Measurements from ENCODE around the gene SORT1. TPM values are rescaled to one million over a fixed set of nuclear protein-coding genes. Genes with fewer than 3 reads are reported as not detected.
"Not testable (repeated sequence)": the region's sequence is repeated elsewhere in the genome, so short reads cannot be mapped to it uniquely, and the experiment has no call there.

The SORT1 gene
- total RNA-seq, 8 experiments from 2014 or later, result 6.7 to 52.3 (median 41.4) TPM

- no peak overlapping the region for H3K27ac ChIP-seq
- ATAC-seq (replicated peaks in 6 of 8), result peak in 2 of 8 experiments; percentile 55 to 58
- in situ Hi-C loops (cut with MboI; ENCODE audit: low pct_unique_long_range_greater_than_20kb in 2 of 9, low sequenced_read_pairs in 9 of 9, unreplicated experiment in 9 of 9), result no loop called here
- no peaks in the 10 kb centered on the region for H3K4me1 ChIP-seq (replicated peaks in 1 of 2)
- H3K4me3 ChIP-seq, result no peak overlapping the region
- 100% methylated on average over 1 of the region's 1 CpG; no CpG with 5 or more reads in 4 of the 10 experiments for WGBS, 10 experiments
Observed at GRCh38 chr1:109314795-109315194, 82.9 kb downstream of the SORT1 start.

DNA sequence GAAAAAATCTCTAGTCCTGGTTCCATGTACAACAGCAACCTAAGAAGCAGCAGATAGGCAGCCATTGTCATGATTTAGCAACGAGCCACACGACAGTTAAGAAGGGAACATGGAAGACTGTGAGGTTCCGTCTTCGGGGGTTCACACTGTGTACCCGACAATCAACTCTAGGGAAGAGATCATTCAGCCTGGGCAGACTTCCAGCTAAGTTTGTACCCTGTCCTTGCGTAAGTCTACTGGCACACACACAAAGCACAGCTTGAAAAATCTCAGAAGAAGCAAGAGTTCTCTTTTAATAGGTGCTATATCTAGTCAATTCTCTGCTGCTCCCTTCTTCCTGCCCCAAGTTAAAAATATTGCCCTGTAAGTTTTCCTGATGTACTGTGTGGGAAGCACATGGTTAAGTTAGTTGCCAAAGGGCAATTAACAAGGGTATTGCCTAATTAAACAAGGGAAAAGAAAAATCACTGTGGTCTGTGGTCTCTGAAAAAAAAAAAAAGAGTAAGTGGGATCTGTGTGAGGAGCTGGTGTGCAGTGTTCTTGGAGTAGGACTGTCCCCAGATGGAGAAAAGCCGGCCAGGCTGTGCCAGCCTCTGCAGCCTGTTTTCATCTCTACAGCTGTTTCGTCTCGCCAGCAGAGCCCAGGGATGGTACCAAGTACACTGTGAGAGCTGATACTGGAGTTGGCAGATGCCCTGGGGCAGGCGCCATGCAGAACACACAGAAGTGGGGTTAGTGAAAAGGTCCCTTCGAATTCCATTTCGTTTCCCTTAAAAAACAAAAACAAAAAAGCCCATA lies 84.5 kb downstream of the SORT1 start:
- no peak overlapping the region for H3K4me3 ChIP-seq
- no peak overlapping the region for H3K27ac ChIP-seq
- ATAC-seq (replicated peaks in 6 of 8), result peak in 1 of 8 experiments; percentile 22
- 43 to 100% (median 89%) methylated on average over 2 to 12 of the region's 12 CpGs for WGBS, 10 experiments
- peaks cover 0 to under 1% of the 10 kb centered on the region in 2 donors for H3K4me1 ChIP-seq (replicated peaks in 1 of 2)
- in situ Hi-C loops (cut with MboI; ENCODE audit: low pct_unique_long_range_greater_than_20kb in 2 of 9, low sequenced_read_pairs in 9 of 9, unreplicated experiment in 9 of 9), result no loop called here

DNA sequence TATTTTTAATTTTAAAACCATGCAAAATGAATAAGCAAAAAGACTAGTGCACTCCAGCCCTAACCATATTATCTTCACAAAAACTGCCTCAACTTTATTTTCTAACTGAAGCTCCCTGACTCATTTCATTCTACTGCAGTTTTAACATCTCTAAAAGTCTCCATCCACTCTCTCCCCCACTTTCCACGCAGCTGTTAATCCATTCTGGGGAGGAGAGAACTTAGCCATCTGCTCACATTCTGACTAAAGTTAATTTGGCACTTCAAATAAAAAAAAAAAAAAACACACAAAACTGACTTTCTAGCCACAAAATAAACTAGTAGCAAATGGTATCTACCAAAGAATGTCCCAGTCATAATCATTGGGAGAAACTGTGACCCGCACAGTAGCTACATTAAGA lies 85.5 kb downstream of the SORT1 start:
- Histone ChIP-seq H3K4me1 (replicated peaks in 1 of 2) (peaks cover 9 to 10% of the 10 kb centered on the region in 2 donors), H3K27ac (no peak overlapping the region), H3K4me3 (no peak overlapping the region)
- in situ Hi-C loops (cut with MboI; ENCODE audit: low pct_unique_long_range_greater_than_20kb in 2 of 9, low sequenced_read_pairs in 9 of 9, unreplicated experiment in 9 of 9), result no loop called here
- 20 to 100% (median 91%) methylated on average over 1 to 2 of the region's 2 CpGs; no CpG with 5 or more reads in 1 of the 10 experiments for WGBS, 10 experiments
- ATAC-seq (replicated peaks in 6 of 8), result no peak

- ATAC-seq (replicated peaks in 6 of 8), result no peak
- H3K4me3 ChIP-seq, result no peak overlapping the region
- 47 to 94% (median 90%) methylated on average over 2 of the region's 2 CpGs; no CpG with 5 or more reads in 2 of the 10 experiments for WGBS, 10 experiments
- in situ Hi-C loops (cut with MboI; ENCODE audit: low pct_unique_long_range_greater_than_20kb in 2 of 9, low sequenced_read_pairs in 9 of 9, unreplicated experiment in 9 of 9), result no loop called here
- peaks cover 23 to 30% of the 10 kb centered on the region in 2 donors for H3K4me1 ChIP-seq (replicated peaks in 1 of 2)
- no peak overlapping the region for H3K27ac ChIP-seq
Observed at GRCh38 chr1:109309347-109309746, 88.4 kb downstream of the SORT1 start.

GRCh38 chr1:109307274-109308021 lies 90.3 kb downstream of the SORT1 start:
- H3K4me3 ChIP-seq, result no peak overlapping the region
- peak overlapping the region; percentile 68 to 85 for H3K27ac ChIP-seq
- ATAC-seq (replicated peaks in 6 of 8), result peak in 5 of 8 experiments; percentile 56 to 72 (median 68)

DNA sequence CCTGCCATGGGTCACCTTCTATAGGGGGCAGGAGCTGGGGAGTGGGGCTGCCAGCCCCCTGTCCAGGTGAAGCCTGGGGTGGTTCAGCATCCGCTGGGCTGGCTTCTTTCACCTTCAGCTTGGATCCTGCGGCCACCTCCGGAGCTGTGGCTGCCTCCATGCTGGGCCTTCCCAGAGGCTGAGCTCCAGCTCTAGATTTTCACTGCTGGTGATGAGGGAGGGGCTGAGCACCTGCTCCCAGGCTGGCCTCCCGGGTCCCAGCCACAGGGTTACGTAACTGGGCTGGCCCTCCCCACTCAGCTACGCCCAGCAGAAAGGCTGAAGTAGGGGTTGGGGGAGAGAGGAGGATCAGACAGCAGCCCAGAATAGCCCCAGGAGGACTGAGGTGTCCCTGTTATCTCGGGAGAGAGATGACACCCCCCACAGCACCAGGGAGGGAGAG lies 90.9 kb downstream of the SORT1 start, which contains the start of gene MYBPHL:
MYBPHL (minus strand) TSS at position 180 of the 442 bp plus-strand sequence; CDS start at position 160, 20 bp downstream.
- no peak within 1 kb of the TSS for H3K4me3 ChIP-seq
- H3K27ac ChIP-seq, result peak within 1 kb of the TSS; percentile 68 to 85
- in situ Hi-C loops (cut with MboI; ENCODE audit: low pct_unique_long_range_greater_than_20kb in 2 of 9, low sequenced_read_pairs in 9 of 9, unreplicated experiment in 9 of 9), result no loop called here
- WGBS, 10 experiments, result 20 to 58% (median 51%) methylated on average over 1 to 6 of the region's 7 CpGs; no CpG with 5 or more reads in 6 of the 10 experiments
- peaks cover 28 to 34% of the 10 kb centered on the region in 2 donors for H3K4me1 ChIP-seq (replicated peaks in 1 of 2)
- peak in 7 of 8 experiments; percentile 16 to 86 (median 82) for ATAC-seq (replicated peaks in 6 of 8)

More at GRCh38 chr1:109307274-109308021, 90.3 kb downstream of the SORT1 start:
- in situ Hi-C loops (cut with MboI; ENCODE audit: low pct_unique_long_range_greater_than_20kb in 2 of 9, low sequenced_read_pairs in 9 of 9, unreplicated experiment in 9 of 9), result no loop called here
- 14 to 86% (median 57%) methylated on average over 2 to 14 of the region's 14 CpGs; no CpG with 5 or more reads in 2 of the 10 experiments for WGBS, 10 experiments
- peaks cover 28 to 34% of the 10 kb centered on the region in 2 donors for H3K4me1 ChIP-seq (replicated peaks in 1 of 2)

GRCh38 chr1:109305991-109306390 lies 91.7 kb downstream of the SORT1 start:
- H3K27ac ChIP-seq, result peak overlapping the region in 1 of 2 donors; percentile 85
- H3K4me3 ChIP-seq; in situ Hi-C loops (cut with MboI; ENCODE audit: low pct_unique_long_range_greater_than_20kb in 2 of 9, low sequenced_read_pairs in 9 of 9, unreplicated experiment in 9 of 9): not testable (repeated sequence)
- peaks cover 28 to 34% of the 10 kb centered on the region in 2 donors for H3K4me1 ChIP-seq (replicated peaks in 1 of 2)
- 35 to 100% (median 59%) methylated on average over 1 to 6 of the region's 10 CpGs; no CpG with 5 or more reads in 3 of the 10 experiments for WGBS, 10 experiments
- ATAC-seq (replicated peaks in 6 of 8), result peak in 2 of 8 experiments; percentile 27 to 28

DNA sequence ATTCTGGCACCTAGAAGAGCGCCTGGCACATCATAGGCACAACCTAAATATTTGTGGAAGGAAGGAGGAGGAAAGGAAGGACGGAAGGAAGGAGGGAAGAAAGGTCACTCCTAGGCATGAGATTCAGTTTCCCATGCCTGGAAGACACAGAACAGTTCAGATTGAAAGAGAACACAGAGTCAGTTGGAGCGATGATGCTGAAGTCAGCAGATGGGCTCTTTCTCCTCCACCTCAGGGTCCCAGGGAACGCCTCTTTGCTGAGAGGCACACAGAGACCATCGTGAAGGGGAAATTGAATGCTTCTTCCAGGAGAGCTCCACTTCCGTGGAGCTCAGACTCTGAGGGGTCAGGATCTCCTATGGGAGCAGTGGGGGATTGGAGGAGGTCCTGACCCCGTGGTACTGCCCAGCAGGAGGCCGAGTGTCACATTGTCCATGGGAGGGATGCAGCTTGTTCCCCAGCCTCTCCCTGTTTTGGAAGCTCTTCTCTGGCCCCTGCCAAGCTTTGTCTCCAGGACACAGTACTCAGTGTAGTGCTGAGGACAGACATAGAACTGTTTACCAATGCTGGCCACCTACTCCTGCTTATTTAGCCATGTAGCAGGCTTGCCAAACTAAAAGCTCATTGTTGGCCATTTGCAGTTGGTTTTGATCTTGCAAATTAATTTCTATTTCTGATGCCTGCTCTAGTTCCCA lies 93.3 kb downstream of the SORT1 start:
- Histone ChIP-seq H3K4me1 (replicated peaks in 1 of 2) (peaks cover 31 to 39% of the 10 kb centered on the region in 2 donors), H3K27ac (no peak overlapping the region), H3K4me3 (no peak overlapping the region)
- in situ Hi-C loops (cut with MboI; ENCODE audit: low pct_unique_long_range_greater_than_20kb in 2 of 9, low sequenced_read_pairs in 9 of 9, unreplicated experiment in 9 of 9), result no loop called here
- 0 to 100% (median 67%) methylated on average over 1 to 7 of the region's 8 CpGs; no CpG with 5 or more reads in 2 of the 10 experiments for WGBS, 10 experiments
- peak in 1 of 8 experiments; percentile 48 for ATAC-seq (replicated peaks in 6 of 8)

GRCh38 chr1:109301874-109302273 lies 95.8 kb downstream of the SORT1 start:
- in situ Hi-C loops (cut with MboI; ENCODE audit: low pct_unique_long_range_greater_than_20kb in 2 of 9, low sequenced_read_pairs in 9 of 9, unreplicated experiment in 9 of 9), result no loop called here
- ATAC-seq (replicated peaks in 6 of 8), result no peak
- Histone ChIP-seq H3K4me3 (no peak overlapping the region), H3K27ac (no peak overlapping the region), H3K4me1 (replicated peaks in 1 of 2) (peaks cover 27 to 40% of the 10 kb centered on the region in 2 donors)
- 27 to 93% (median 82%) methylated on average over 1 to 5 of the region's 5 CpGs; no CpG with 5 or more reads in 3 of the 10 experiments for WGBS, 10 experiments

GRCh38 chr1:109300650-109301151 lies 97.0 kb downstream of the SORT1 start:
- ATAC-seq (replicated peaks in 6 of 8), result no peak
- WGBS, 10 experiments, result 74 to 94% (median 81%) methylated on average over 1 to 14 of the region's 16 CpGs; no CpG with 5 or more reads in 2 of the 10 experiments
- no peak overlapping the region for H3K27ac ChIP-seq
- no peak overlapping the region for H3K4me3 ChIP-seq
- peaks cover 18 to 28% of the 10 kb centered on the region in 2 donors for H3K4me1 ChIP-seq (replicated peaks in 1 of 2)
- in situ Hi-C loops (cut with MboI; ENCODE audit: low pct_unique_long_range_greater_than_20kb in 2 of 9, low sequenced_read_pairs in 9 of 9, unreplicated experiment in 9 of 9), result no loop called here

DNA sequence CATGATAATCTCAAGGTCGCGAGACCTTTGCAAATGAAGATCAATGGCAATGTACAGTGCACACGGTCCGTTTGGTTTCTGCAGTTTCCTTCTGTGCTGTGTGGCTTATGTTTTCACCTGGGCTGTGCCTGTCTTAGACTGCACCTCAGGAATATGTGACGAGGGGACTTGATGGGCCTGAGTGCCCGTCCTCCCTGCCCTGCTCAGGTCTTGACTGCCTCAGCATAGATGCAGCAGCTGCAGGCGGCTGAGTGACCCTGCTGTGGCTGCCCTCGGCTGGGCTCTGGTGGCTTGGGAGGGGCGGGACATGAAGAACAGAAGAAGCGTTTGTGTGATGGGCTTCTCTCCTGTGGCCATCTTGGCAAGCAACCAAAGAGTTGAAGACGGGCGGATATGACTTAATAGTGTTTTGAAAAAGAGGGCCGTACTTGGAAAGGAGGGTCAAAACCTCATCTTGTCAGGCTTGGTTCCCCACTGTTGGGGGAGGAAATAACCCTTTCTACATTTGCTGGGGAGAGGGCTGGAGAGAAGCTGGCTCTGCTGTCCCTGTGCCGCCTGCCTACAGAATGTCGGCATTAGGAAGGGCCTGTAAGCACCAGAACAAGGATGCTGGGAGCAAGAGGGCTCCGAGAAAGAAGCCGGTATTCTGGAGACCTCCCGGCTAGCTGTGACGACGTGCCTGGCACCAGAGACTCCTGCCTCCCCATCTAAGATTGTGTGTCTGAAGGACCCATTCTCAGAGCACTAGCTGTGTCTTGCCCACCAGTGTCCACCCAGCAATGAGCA lies 98.0 kb downstream of the SORT1 start:
- H3K27ac ChIP-seq, result no peak overlapping the region
- WGBS, 10 experiments, result 74 to 100% (median 84%) methylated on average over 1 to 15 of the region's 20 CpGs; no CpG with 5 or more reads in 3 of the 10 experiments
- peak in 4 of 8 experiments; percentile 30 to 42 (median 40) for ATAC-seq (replicated peaks in 6 of 8)
- in situ Hi-C loops (cut with MboI; ENCODE audit: low pct_unique_long_range_greater_than_20kb in 2 of 9, low sequenced_read_pairs in 9 of 9, unreplicated experiment in 9 of 9), result no loop called here
- H3K4me1 ChIP-seq (replicated peaks in 1 of 2), result peaks cover 18 to 27% of the 10 kb centered on the region in 2 donors
- no peak overlapping the region for H3K4me3 ChIP-seq
